Prostate gland (tissue), 2 donors: ENCODE data around the gene TEX2.

ENCODE experiments used
- CTCF ChIP-seq, 4 experiments: fragments of 200-600 bp in 2 of 4; fragments of 450-650 bp in 2 of 4; sonication (generic) in 2 of 4; IDR thresholded peaks; 1 replicate in 3 of 4; 2 replicates in 1 of 4; pipeline ENCODE4 v1.5.1; 2016 to 2019; ENCODE audit warnings: antibody characterized with exemption in 4 of 4, mild to moderate bottlenecking in 2 of 4, moderate library complexity in 2 of 4
- POLR2A ChIP-seq: fragments of 450-650 bp; IDR thresholded peaks from one replicate; pipeline ENCODE4 v1.6.1; 2016; ENCODE audit warnings: antibody characterized with exemption, mild to moderate bottlenecking
- POLR2AphosphoS5 ChIP-seq: sonication (generic); formaldehyde crosslinking; IDR thresholded peaks from one replicate; pipeline ENCODE4 v1.6.1; 2017; ENCODE audit warnings: antibody characterized with exemption

DNA sequence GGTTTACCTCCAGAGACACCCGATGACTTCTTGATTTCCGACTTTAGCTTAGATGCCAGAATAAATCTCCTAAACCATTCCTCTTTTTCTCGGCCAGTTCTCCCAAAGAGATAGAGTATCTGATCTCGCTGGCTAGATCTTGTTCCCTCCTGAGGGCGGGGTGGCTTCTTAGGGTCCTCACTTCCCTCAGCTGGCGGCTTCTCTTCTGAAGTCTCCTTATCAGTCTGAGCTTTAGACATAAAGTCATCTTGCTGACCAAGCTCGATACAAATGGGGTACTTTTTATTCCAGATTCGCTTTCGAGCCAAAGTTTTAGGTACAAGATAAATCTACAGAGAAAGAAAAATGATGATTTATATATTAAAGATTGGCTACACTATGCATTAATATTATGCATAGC is 69.5 kb downstream of the TEX2 start:
- TF ChIP-seq CTCF (IDR thresholded peaks at IDR 0.05) (no peak), POLR2A (no peak), POLR2AphosphoS5 (no peak)
